Fibroblast of mammary gland (primary cell): ENCODE results near the gene ABCF2.
A peak's percentile ranks its signal among the peaks of the same experiment; 100 is the strongest.

Source experiments
- DNase-seq: peaks from one replicate; pipeline ENCODE4 v3.0.0-alpha.2; 2010; ENCODE audit warnings: low read depth
- H3K4me3 ChIP-seq: 2 replicates; pipeline ENCODE4 v1.5.1; 2011; ENCODE audit warnings: low read depth, mild to moderate bottlenecking, low read length, moderate library complexity; ENCODE audit not compliant: control insufficient read depth
- TF ChIP-seq, protein P1 (sequence below): conservative IDR thresholded peaks from 2 replicates; pipeline ENCODE4 v1.5.1; 2011; ENCODE audit warnings: low read depth, low read length, inconsistent platforms; ENCODE audit not compliant: control insufficient read depth, insufficient read depth

The ABCF2 gene

DNA sequence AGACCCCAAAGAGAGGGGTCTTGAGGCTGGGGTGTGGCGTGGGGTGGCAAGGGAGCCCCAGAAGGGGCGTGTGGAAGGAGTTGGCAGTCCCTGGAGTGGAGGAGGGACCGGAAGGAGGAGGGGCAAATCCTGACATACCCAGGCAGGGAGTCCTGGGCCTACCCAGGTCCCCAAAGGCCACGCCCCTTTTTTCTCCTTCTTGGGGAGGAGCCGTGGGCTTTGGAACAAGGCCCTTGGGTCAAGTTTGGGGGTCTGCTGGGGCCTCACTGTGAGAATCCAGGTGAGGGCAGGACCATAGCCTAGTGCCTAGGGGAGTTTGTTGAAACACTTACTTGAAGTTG is 22.7 kb upstream of the ABCF2 start:
- TF ChIP-seq, protein P1, sequence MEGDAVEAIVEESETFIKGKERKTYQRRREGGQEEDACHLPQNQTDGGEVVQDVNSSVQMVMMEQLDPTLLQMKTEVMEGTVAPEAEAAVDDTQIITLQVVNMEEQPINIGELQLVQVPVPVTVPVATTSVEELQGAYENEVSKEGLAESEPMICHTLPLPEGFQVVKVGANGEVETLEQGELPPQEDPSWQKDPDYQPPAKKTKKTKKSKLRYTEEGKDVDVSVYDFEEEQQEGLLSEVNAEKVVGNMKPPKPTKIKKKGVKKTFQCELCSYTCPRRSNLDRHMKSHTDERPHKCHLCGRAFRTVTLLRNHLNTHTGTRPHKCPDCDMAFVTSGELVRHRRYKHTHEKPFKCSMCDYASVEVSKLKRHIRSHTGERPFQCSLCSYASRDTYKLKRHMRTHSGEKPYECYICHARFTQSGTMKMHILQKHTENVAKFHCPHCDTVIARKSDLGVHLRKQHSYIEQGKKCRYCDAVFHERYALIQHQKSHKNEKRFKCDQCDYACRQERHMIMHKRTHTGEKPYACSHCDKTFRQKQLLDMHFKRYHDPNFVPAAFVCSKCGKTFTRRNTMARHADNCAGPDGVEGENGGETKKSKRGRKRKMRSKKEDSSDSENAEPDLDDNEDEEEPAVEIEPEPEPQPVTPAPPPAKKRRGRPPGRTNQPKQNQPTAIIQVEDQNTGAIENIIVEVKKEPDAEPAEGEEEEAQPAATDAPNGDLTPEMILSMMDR, result no peak
- H3K4me3 ChIP-seq, result no peak overlapping the region
- DNase-seq, result no peak

DNA sequence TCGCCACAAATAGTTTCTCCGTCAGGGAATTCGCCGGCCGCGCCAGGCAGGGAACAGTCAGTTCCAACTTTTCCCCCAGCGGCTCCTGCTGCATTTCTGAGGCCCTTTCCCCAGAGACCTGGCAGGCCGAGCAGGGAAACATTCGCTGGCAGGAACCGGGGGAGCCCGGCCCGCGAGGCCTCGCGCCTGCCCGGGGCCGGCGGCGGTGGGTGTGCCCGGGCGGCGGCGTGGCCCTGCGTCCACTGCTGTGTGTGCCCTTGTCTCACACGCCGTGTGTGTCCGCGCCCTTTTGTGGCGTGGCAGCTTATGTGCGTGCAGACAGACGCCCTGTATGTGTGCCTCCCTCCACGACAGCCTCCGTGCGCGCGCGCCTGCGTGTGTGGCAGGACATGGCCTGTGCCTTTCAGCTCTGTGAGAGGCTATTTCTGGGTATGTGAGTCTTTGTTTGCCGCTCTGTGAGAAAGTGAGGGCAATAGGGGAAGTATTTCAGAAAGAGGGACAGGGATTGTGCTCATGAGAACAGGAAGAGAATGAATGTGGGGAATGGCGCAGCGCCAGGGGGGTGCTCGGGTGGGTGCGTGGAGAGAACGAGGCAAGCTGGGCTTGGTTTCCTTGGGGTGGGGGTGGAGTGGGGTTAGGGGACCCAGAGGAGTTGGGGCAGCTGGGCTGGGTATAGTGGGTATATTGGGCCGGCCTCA is 22.2 kb upstream of the ABCF2 start:
- peak; percentile 35 for DNase-seq
- TF ChIP-seq, protein P1, result no peak
- peak overlapping the region; percentile 64 for H3K4me3 ChIP-seq

DNA sequence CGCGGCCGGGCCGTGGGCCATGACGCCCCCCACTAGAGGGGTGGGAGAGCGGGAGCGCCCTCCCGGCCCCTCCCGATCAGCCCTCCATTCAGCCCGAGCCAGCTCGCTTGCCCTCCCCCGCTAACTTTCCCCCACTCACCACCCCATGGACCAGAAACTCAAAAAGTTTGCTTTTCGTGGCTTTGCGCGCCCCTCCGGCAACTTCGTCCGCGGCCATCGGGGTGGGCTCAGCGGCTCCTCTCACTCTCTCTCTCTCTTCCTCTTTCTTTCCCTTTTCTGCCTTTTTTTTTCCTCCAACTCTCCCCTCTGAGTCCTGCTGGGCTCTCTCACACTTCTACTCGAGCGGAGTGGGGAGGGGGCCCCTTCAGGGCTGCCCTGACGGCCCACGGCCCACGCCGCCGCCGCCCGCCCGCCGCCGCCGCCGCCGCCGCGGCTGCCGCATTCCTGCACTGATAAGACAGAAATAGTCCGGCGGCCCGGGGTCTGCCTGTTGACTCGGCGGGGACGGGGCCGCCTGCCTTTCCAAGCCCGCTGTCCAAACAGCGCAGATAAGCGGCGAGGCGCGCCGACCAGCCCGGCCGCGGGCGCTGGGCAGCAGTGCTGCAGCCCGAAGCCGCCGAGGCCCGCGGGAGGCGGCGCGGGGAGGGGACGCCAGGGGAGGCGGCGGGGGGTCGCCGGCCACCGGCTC is 21.5 kb upstream of the ABCF2 start, which contains the start of gene SMARCD3:
Gene SMARCD3 (minus strand): TSS at position 349 of the 688 bp plus-strand sequence. CDS start 132 bp downstream, at position 217.
- TF ChIP-seq, protein P1, result no peak
- peak within 1 kb of the TSS; percentile 64 for H3K4me3 ChIP-seq
- peak; percentile 35 for DNase-seq

DNA sequence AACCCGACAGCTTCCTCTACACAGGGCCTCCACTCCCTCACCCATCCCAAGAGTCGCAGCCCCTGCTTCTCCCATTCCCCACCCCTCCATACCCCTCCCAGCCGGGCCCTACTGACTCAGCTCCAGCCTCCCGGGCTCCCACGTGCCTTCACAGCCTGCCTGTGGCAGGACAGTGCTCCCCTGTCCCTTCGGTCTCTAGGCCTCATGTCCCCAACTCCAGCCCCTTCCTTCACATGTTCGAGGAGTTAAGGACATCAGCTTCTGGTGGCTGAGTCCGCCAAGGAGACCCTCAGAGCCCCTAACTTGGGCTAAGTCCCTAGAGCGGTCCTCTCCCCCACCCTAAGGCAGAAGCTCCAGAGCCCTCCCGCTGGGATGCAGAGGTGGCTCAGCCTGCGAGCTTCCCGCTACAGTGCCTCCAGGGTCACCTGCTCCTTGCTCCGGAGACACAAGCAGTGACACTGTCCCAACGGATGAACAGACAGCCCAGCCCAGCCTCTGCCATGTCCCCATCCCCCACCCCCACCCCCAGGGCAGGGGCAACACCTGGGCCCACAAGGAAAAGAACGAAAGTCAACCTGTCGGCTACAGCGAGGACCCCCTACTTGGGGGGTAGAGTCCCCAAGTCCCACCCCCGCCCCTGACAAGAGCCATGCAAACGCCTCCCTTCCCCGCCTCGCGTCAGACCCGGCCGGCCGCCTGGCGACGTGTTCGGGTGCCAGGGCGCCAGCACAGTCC is 20.8 kb upstream of the ABCF2 start:
- peak overlapping the region; percentile 64 for H3K4me3 ChIP-seq
- no peak for DNase-seq
- TF ChIP-seq, protein P1, result no peak

- H3K4me3 ChIP-seq, result peak overlapping the region; percentile 64
- TF ChIP-seq, protein P1, result no peak
- DNase-seq, result no peak
Observed at GRCh38 chr7:151246851-151247580, 20.0 kb upstream of the ABCF2 start.
